SK-N-MC (cell line): ENCODE data around the gene EPAS1.
A peak's percentile ranks its signal among the peaks of the same experiment; 100 is the strongest.

Experiments used
- DNase-seq: peaks from one replicate; pipeline ENCODE4 v3.0.0-alpha.2; 2011; ENCODE audit warnings: low read depth, low spot score
- H3K27ac ChIP-seq: fragments of 200-600 bp; sonication (generic); 2 replicates; pipeline ENCODE4 v1.5.1; 2016; ENCODE audit warnings: mixed run types
- H3K36me3 ChIP-seq: fragments of 200-600 bp; sonication (generic); 2 replicates; pipeline ENCODE4 v1.6.1; 2017; ENCODE audit warnings: antibody characterized with exemption, low read length, mixed read lengths; ENCODE audit not compliant: insufficient read depth
- H3K4me3 ChIP-seq: fragments of 200-600 bp; sonication (generic); 2 replicates; pipeline ENCODE4 v1.5.1; 2016
- H3K9ac ChIP-seq: fragments of 200-600 bp; sonication (generic); 2 replicates; pipeline ENCODE4 v1.8.0; 2017; ENCODE audit warnings: mixed run types, mixed read lengths; ENCODE audit not compliant: insufficient read length
- H3K9me3 ChIP-seq: fragments of 200-600 bp; sonication (generic); 2 replicates; pipeline ENCODE4 v1.6.1; 2017; ENCODE audit warnings: low read depth, mild to moderate bottlenecking, antibody characterized with exemption, low read length, moderate library complexity, mixed read lengths
- EZH2 ChIP-seq: fragments of 200-600 bp; sonication (generic); IDR thresholded peaks from one replicate; pipeline ENCODE4 v1.6.1; 2017; ENCODE audit warnings: antibody characterized with exemption
- FOXP2 ChIP-seq: optimal IDR thresholded peaks from 2 replicates; pipeline ENCODE3; 2011; ENCODE audit warnings: mild to moderate bottlenecking, moderate library complexity; ENCODE audit not compliant: insufficient read depth; ENCODE audit errors: extremely low read length, control extremely low read depth
- POLR2AphosphoS5 ChIP-seq: IDR thresholded peaks from 2 replicates; pipeline ENCODE4 v1.6.1; 2012; ENCODE audit warnings: mild to moderate bottlenecking, low read depth, low read length, borderline replicate concordance

The EPAS1 gene

GRCh38 chr2:46294176-46294836 lies 2.9 kb upstream of the EPAS1 start:
- no peak for DNase-seq
- Histone ChIP-seq H3K27ac (no peak overlapping the region), H3K36me3 (no peaks in the 10 kb centered on the region), H3K9ac (no peak overlapping the region), H3K9me3 (no peaks in the 10 kb centered on the region), H3K4me3 (no peak overlapping the region)
- TF ChIP-seq POLR2AphosphoS5 (no peak), EZH2 (no peak), FOXP2 (no peak)

GRCh38 chr2:46296216-46296839 lies 879 bp upstream of the EPAS1 start:
- H3K9me3 ChIP-seq, result no peaks in the 10 kb centered on the region
- no peak for DNase-seq
- H3K4me3 ChIP-seq, result peak overlapping the region; percentile 81
- H3K9ac ChIP-seq, result no peak overlapping the region
- no peak for TF ChIP-seq POLR2AphosphoS5
- TF ChIP-seq EZH2, result no peak
- TF ChIP-seq FOXP2, result no peak
- H3K27ac ChIP-seq, result no peak overlapping the region
- H3K36me3 ChIP-seq, result no peaks in the 10 kb centered on the region

- Histone ChIP-seq H3K36me3 (no peaks in the 10 kb centered on the region), H3K27ac (no peak overlapping the region), H3K9ac (no peak overlapping the region), H3K4me3 (peak overlapping the region; percentile 81), H3K9me3 (no peaks in the 10 kb centered on the region)
- no peak for DNase-seq
- TF ChIP-seq EZH2 (peak; percentile 52), FOXP2 (no peak)
Observed at GRCh38 chr2:46297546-46298271, 502 bp downstream of the EPAS1 start.

- Histone ChIP-seq H3K9ac (no peak overlapping the region), H3K27ac (no peak overlapping the region)
Observed at GRCh38 chr2:46298272-46298521, 990 bp downstream of the EPAS1 start.

GRCh38 chr2:46298522-46299353 lies 1.5 kb downstream of the EPAS1 start:
- Histone ChIP-seq H3K9me3 (no peaks in the 10 kb centered on the region), H3K27ac (no peak overlapping the region), H3K36me3 (no peaks in the 10 kb centered on the region), H3K4me3 (peak overlapping the region; percentile 81), H3K9ac (no peak overlapping the region)
- TF ChIP-seq FOXP2 (no peak), EZH2 (peak; percentile 43)
- DNase-seq, result no peak

More at GRCh38 chr2:46298272-46298521, 990 bp downstream of the EPAS1 start:
- no peak for TF ChIP-seq FOXP2
- TF ChIP-seq POLR2AphosphoS5, result no peak
- TF ChIP-seq EZH2, result no peak
- Histone ChIP-seq H3K36me3 (no peaks in the 10 kb centered on the region), H3K9me3 (no peaks in the 10 kb centered on the region), H3K4me3 (peak overlapping the region; percentile 81)
- no peak for DNase-seq

- Histone ChIP-seq H3K36me3 (no peaks in the 10 kb centered on the region), H3K9ac (no peak overlapping the region), H3K9me3 (no peaks in the 10 kb centered on the region), H3K27ac (no peak overlapping the region), H3K4me3 (peak overlapping the region; percentile 81)
- no peak for DNase-seq
- no peak for TF ChIP-seq POLR2AphosphoS5
- peak; percentile 21 for TF ChIP-seq EZH2
- no peak for TF ChIP-seq FOXP2
Observed at GRCh38 chr2:46299365-46300263, 2.4 kb downstream of the EPAS1 start.

- Histone ChIP-seq H3K36me3 (no peaks in the 10 kb centered on the region), H3K4me3 (no peak overlapping the region)
Observed at GRCh38 chr2:46300406-46300832, 3.2 kb downstream of the EPAS1 start.

More at GRCh38 chr2:46300406-46300832, 3.2 kb downstream of the EPAS1 start:
- H3K9ac ChIP-seq, result no peak overlapping the region
- no peaks in the 10 kb centered on the region for H3K9me3 ChIP-seq
- TF ChIP-seq POLR2AphosphoS5 (no peak), EZH2 (no peak), FOXP2 (no peak)
- H3K27ac ChIP-seq, result no peak overlapping the region
- no peak for DNase-seq
